ENCODE measurements around the gene BICC1. TPM values are rescaled to one million over a fixed set of nuclear protein-coding genes. Genes with fewer than 3 reads are reported as not detected.

Gene BICC1
- total RNA-seq, 1 donor from 2014 or later = 12.8 TPM

DNA sequence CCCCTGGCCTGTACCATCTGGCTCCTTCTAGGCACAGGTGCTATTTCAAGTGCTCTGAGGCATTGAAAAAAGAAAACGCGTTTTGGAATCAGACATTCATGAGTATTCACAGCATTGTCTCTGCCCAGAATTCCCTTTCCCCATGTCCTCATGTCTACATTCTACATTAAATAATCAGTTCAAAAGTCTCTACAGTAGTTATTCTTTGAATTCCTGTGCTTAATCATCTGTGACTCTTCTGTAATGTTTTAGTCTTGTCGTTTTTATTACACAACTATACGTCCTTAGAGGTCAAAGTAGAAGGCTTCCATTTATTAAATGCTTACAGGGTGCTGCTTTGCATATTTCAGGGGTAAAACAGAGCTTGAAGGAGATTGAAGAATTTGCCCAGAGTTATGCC lies 95.7 kb downstream of the BICC1 start:
- DNase-seq (ENCODE audit: low spot score) = no peak

DNA sequence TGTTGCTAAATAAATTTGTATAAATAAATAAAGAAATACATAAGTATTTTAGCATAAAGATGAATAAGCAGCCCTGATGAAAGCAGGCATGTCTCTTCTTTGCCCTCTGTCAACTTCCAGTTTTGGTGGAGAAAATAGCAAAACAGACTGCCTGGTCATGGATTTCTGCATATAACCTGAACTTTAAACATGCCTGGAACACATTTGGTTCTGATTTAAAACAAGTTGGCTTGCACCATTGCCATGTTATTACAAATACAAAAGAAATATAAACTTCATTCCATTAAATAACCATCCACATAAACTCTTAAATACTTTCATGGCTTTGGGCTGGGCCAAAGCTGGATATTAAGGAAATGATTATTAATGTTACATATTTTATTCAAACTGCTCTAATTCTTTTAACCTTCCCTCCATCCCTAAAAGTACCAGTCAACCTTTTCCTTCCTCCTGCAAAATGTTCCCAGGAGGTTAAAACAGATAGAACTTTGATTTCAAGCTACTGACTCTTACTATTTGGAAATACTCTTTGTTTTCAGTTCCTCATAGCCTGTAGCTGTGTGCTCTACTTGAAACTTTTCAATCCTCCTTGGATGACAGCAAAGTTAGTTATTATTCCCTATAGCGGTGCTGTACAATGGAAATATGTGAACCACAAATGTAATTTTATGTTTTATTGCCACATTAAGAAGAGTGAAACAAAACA lies 96.3 kb downstream of the BICC1 start:
- DNase-seq (ENCODE audit: low spot score) = no peak

DNA sequence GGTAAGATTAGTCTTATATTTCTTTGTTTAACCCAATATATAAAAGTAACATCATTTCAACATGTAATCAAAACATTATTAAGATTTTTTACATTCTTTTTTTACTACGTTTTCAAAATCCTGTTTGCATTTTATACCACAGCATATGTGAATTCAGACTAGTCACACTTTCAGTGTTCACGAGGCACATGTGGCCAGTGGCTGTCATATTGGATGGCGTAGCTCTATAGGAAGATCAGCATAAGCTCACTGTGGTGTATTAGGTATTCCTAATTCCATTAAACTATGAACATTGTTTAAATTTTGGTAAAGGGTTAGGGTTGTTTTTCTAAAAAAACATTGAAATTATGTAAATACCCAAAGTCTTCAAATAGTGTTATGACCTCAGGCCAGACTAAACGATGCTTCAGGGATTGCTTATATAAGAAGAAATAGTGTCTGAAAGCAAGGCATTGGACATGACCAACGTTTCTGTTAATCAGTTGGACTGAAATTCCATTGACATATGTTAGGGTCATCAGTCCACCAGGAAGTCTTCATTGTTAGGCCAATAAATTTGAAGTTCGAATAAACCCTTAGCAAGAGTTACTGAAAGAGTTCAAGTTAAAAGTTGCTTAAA lies 97.0 kb downstream of the BICC1 start:
- DNase-seq (ENCODE audit: low spot score) = no peak

DNA sequence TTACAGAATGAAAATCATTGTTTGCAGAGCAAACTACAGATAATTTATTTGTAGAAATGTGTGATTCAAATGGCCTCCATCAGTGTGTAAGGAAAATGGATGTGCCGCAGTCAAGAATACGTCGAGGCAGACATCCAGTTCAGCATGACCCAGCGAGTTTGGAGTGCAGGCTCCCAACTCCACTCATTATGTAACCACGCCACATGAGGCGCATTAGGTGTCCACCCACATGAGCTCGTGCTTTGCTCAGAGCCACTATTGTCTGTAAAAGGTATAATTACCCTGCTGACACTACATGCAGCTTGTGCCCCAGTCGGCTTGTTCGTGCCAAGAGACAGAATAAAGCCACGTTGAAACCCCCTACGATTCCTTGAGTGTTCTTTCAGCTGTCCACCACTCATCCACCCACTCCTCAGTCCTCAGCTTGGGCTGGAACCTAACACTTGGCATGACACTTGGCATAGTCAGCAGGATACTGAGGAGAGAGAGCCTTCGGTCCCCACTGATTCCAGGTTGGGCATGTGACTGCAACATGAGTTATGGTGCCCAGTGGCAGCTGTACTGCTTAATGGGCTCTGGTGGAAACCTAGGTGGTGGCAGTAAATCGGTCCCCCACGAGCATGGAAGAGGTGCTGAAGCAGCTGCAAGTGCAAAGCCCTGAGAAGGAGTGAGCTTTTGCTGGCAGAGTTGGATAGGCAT lies 102.7 kb downstream of the BICC1 start:
- no peak for DNase-seq (ENCODE audit: low spot score)

DNA sequence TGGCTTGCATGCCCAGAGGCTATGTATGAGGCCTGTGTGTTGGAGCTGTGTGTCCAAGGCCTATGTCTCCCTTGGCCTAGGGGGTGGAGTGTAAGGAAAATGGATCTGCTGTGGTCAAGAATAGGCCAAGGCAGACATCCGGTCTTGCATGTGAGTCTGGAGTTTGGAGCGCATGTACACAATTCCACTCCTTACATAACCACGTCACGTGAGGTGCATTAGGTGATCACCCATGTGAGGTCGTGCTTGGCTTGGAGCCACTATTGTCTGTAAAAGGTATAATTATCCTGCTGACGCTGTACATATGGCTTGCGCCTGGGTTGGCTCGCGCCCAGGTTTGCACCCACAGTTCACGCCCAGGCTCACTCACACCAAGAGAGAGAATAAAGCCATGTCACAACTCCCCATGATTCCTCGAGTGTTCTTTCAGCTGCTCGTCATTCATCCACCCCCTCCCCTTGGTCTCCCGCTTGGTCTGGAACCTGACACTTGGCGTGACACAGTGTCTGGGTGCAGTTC lies 105.5 kb downstream of the BICC1 start:
- no peak for DNase-seq (ENCODE audit: low spot score)

DNA sequence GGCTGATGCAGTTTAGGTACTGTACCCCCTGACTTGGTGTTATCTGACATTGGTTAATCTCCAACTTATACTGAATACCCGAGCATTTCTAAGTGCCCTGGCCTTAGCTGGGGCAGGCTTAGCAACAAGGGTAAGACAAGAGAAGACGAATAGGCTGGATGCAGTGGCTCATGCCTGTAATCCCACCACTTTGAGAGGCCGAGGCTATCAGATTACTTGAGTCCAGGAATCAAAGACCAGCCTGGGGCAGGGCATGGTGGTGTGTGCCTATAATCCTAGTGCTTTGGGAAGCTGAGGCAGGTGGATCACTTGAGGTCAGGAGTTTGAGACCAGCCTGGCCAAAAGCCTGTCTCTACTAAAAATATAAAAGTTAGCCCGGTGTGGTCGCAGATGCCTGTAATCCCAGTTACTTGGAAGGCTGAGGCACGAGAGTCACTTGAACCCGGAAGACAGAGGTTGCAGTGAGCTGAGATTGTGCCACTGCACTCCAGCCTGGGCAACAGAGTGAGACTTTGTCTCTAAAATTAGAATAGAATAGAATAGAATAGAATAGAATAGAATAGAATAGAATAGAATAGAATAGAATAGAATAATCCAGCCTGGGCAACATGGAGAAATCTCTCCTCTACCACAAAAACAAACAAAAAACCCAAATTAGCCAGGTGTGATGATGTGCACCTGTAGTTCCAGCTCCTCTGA lies 108.9 kb downstream of the BICC1 start:
- no peak for DNase-seq (ENCODE audit: low spot score)

DNA sequence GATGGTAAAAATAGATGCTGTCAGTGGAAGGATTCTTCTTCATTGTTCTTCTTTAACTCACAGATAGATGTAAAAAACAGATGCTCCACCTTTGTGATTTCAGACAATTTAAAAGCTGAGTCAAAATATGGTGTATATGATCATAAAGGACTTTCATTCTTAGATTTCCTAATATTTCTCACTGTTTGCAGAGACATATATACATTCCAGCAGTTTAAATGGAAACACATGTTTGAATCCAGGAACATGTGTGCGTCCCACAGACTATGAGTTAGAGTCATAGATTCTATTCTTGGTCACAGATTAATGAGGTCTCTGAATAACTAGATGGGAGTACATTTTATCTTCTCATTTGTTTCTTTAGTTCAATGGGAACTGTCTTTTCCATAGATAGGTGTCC lies 109.6 kb downstream of the BICC1 start:
- no peak for DNase-seq (ENCODE audit: low spot score)

DNA sequence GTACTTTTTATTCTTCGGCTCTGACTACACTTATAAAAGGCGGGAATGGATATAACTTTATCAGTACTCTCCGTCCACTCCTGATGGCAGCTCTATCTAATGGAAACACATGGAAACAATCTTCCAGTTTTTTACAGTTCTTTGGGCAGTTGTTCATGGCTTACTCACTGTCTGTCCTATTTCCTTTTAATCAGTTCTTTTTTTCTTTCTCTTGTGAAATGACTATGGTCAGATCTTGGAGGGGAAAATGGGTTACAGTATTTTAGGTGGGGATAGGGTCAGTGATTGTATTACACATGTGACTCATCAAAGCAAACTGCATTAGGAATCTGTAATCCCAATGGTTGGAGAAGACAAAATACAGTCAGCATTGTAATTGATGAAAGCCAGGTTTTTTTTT lies 112.4 kb downstream of the BICC1 start:
- DNase-seq (ENCODE audit: low spot score) = no peak

DNA sequence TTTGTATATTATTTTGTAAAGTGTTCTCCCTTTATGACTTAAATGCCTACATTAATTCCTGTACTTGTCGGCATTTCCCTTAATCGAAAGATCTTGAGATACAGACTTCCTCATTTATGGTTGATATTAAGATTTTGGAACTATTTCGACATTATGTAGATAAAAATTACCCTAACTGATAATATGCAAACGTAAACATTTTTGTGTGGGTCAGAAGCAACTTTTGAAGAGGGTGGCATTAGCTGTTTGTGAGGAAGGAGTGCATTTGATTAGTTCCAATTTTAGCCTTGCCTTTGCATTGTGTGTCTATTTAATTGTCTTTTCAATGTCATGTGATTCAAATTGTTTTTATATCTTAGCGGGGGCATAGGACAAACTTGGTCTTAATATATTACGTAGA lies 114.7 kb downstream of the BICC1 start:
- no peak for DNase-seq (ENCODE audit: low spot score)

DNA sequence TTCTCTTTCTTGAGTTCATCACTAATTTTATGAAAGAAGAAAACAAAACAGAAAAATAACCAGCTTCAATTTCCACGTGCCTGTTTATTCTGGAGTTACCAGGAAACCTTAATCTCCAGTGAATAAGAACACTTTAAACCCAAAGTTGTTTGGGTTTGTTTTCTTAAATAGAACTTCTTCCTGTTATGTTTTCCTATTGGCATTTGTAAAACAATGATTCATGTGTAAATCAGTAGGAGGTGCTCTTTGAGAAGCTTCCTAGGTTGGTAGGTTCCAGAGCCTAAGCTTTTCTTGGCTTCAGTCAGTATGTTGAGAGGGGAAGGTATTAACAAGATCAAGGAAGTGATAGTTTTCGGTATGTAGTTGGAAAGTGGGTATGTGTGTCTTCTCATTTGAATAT lies 119.0 kb downstream of the BICC1 start:
- DNase-seq (ENCODE audit: low spot score) = no peak

DNA sequence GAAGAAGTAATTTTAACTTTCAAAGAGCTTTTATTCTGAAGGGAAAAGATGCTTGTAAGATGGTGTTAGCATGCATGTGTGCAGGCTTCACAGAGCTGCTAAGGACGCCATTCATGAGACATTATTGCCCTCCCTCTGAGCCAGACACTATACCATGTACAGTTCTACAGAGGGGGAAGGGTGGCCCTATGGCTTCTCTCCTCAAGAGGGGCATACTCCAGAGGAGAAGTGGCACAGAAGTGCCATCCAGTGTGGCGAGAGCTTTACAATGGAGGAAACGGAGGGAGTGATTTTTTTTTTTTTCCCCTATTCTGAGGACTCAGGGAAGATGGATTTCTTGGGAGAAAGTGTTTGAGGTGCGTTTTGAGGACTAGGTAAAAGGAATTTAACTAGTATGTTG lies 119.5 kb downstream of the BICC1 start:
- DNase-seq (ENCODE audit: low spot score) = no peak

DNA sequence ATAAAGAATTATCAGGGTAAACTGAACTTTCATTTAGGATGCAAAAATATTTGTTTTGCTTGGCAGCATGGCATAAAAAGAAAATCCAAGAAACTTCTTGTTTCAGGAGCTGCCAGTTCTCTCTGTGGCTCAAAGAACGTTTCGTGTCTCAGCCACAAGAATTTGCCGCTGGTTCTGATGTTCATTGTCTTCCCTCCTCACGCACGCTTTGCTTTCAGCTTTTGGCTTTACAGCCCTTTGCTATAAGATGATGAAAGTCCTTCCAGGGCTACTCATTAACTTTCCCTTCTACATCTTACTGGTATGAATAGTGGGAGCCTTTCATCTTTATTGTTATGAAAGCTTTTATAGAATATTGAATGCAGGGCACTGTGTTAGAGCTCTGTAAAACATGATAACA lies 124.7 kb downstream of the BICC1 start:
- DNase-seq (ENCODE audit: low spot score) = no peak

DNA sequence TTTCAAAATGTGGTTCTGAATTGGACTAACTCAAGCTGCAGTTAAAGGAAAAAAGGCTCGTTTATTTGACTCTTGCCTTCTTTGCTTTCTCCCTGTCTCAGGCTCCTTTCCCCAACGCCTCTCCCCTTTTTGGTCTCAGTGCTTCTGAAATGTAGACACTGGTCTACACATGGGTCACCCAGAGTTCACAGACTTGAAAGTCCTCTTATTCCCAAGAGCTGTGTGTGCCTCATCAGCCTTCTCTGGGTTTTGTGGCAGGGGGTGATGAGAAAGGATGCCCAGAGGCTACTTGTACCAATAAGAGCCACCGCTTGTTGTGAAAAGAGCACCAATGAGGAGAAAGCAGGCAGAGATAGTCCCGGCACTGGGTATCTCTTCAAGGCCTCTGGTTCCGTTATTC lies 125.7 kb downstream of the BICC1 start:
- no peak for DNase-seq (ENCODE audit: low spot score)

DNA sequence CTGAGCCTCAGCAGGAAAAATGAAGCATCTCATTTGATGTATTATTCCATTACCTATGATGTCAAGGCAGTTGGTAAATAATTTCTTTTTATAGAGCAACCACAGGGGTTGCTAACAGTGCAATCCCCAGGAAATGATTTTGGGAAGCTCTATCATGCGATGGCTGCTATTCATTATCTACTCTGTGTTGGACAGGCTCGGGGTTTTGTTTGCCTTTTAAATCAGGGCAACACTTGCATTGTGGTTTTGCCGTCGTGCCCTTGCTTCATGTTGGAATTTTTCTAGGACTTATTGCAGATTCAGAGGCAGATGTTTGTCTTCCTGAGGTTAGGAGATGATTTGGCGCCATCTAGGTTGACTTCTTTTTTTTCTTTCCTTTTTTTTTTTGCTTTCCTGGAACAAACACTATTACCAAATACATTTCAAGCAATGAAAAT lies 128.4 kb downstream of the BICC1 start:
- DNase-seq (ENCODE audit: low spot score) = peak; percentile 63

DNA sequence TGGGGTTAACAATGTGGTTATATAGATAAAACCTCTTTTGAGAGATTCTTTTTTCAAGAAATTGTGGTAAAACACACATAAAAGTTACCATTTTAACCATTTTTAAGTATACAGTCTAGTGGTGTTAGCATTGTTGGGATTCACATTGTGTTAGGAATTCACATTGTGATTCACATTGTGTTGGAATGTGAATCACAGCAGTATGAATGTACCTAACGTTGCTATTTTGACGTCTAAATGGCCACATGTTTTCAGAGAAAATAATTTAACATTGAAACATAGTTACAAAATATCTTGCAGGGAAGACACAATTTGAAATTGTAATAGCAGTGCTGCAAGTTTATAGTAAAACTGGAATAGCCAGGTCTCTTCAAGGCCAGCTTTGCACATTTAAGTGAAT lies 129.0 kb downstream of the BICC1 start:
- DNase-seq (ENCODE audit: low spot score) = no peak

DNA sequence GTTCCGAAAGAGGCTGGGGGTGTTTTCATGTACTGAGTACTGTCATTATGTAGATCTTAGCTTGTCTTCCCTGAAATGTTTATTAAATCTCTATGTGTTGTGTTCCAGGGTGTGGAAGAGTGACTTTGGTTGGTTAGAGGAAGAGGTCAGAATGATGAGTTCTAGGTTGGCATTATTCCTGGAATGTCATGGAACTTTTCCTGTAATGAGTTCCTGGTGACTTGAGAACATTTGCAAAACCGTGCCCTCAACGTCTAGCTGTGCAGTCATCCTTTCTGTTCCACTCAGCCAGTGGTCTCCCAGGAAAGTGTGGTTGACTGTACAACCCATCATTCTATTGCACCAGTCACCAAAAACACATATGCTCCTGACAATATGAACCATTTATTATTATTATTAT lies 129.6 kb downstream of the BICC1 start:
- DNase-seq (ENCODE audit: low spot score) = no peak

DNA sequence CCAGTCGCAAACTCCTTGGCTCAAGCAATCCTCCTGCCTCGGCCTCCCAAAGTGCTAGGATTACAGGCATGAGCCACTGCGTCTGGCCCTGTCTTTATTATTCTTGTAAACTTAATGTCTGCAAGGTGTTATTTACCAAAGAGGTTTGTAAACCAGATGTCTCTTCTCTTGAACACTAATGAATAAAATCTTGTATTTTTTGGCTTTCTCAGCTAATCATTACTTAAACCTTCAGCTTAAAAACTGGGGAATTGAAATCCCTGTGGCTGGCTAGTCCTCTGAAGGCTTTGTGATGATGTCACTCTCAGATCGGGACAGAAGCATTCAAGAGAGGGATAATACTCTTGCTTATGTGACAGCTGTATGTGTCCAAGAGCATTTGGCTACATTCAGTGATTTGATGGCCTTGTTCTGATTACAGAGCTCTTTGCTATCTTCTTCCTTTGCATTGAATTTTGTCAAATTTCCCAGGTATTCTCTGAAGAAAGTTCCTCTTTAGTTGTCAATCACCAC lies 130.3 kb downstream of the BICC1 start:
- DNase-seq (ENCODE audit: low spot score) = no peak

DNA sequence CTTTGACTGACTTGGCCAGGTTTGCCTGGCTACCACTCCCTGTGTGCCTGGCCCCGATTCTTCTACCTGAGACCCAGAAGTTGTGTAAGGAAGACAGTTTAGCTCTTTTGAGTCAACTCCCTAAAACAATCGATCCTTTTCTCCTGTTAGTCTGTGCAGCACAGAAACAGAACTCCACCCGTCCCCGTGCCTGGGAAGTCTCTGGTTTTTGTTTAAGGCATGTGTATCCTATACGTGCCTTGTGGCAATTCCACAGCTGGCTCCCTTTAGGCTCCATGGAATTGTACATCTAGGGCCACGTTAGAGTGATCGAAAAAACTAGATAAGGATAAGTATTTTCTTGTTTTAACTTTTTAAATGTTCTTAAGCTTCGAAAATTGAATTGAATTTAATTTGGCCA lies 131.6 kb downstream of the BICC1 start:
- no peak for DNase-seq (ENCODE audit: low spot score)

DNA sequence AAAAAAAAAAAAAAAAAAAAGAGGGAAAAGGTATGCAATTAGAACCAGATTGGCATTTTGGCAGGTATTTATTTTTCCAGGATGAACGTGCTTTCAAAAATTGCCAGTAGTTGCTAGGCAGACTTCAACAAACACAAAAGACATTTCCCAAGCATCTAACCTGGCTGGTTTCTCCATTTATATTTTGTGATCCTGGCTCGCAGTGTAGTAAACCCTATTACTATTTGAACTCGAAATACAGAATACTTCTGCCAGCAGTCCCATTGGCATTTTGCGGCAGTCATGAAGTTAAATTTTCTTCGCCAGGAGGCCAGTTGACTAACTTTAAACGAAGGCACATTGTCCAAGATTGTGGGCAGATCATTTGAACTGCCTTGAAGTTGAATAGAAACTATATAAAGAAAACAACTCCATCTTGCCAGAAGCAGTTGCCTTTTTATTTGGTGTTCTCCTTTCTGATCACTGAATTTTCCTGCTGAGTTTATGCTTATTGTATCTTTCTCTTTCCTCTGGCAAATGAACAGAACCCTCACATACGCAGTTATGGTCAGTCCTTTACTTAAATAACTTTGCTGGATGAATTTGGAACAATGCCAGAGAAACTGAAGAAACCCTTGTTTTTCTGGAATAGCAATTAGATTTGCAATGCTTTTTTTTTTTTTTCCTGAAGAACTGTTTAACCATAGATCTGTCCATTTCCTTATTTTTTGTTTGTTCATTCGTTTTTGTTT lies 132.9 kb downstream of the BICC1 start:
- peak; percentile 21 for DNase-seq (ENCODE audit: low spot score)

DNA sequence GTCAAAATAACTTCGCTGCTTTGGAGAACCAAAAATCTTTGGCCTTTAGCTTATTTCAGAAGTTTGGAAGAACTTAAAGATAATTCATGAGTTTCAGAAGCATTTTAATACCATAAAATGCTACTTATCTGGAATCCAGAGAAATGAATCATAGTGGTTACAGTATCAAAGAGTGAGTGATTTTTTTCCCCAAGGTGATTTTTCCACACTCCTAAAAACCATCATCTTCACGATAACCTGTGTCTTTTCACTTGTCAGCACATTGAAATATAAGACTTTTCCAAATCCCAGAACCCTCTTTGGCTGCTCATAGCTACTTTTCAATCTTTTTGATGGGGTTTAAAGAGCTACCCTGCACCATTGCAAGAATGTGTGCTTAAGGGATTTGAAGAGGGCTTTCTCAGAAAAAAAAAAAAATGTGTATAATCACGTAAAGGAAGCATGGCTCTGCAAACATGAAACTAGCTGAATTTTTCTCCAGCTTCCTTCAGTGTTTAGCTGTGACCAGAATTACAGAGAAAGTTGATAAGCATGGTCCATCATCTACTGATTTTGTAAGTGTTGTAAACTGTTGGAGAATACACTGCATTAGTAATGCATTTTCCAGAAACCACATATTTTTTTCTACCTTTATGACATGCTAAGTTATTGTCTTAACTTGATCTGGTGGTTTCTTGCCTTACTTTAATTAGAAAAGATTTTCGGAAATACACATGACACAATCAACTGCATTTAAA lies 134.9 kb downstream of the BICC1 start:
- peak; percentile 89 for DNase-seq (ENCODE audit: low spot score)

DNA sequence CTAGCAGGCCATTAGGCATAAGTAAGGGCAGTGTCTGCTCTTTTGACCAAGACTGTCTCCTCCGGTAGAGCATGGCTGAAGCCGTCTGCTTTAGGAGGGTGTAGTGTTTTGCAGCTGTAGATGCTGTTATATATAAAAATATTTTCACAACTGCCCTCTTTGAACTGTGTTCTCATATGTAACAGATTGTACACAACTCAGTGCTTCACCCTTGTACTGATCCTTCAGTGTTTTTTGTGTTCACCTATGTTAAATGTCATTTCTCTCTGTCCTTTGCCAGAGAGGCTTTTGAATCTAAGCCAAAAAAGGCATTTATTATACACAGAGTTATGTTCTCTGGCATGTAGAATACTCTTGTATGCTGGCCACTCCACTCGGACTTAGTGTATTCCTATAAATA lies 135.5 kb downstream of the BICC1 start:
- peak; percentile 71 for DNase-seq (ENCODE audit: low spot score)

Measured in umbilical cord (tissue), 2 donors.